IPS DF 19.7 (cell line): ENCODE measurements around the gene NTNG1.

ENCODE experiments used
- DNase-seq: peaks from one replicate; pipeline ENCODE4 v3.0.0-alpha.2; 2013; ENCODE audit warnings: low read depth, low spot score

Gene NTNG1

GRCh38 chr1:107404756-107405155, 263.9 kb downstream of the NTNG1 start:
- no peak for DNase-seq

DNA sequence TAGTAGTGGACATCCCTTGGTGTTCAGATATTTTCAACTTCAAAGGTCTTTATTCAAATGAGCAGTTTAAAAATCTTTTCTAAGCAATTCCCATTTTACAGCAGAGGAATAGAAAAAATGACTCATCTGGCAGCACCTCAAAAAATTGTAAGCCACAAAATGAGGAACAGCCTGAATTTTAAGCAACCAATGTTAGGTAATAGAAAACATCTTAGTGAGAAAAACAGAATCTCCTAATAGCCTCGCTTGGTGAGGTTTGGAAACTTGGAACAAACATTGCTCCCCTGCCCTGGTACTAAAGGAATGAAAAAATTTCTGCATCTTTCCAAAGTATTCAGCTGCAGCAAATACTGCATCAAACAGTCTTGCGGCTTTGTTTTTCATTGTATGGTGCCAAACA, 264.4 kb downstream of the NTNG1 start:
- DNase-seq, result no peak

- DNase-seq, result no peak
Observed at GRCh38 chr1:107407011-107407410, 266.2 kb downstream of the NTNG1 start.

DNA sequence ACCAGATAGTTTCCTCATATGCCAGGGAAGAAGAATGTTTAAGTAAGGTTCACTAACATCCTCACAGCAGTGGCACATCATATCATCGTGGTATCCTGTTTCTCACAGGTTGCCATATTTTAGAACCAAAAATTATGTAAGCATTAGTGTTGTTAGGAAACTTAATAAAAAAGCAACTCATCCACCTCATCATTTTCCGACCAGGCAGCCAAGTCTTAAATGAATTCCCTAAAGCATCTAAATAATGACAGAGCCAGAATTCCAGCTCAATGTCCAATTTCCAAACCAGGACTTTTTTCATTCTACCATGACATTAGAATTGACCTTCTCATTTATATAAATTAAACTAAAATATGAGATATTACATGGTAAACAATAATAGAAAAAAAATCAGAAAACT, 272.7 kb downstream of the NTNG1 start:
- no peak for DNase-seq

DNA sequence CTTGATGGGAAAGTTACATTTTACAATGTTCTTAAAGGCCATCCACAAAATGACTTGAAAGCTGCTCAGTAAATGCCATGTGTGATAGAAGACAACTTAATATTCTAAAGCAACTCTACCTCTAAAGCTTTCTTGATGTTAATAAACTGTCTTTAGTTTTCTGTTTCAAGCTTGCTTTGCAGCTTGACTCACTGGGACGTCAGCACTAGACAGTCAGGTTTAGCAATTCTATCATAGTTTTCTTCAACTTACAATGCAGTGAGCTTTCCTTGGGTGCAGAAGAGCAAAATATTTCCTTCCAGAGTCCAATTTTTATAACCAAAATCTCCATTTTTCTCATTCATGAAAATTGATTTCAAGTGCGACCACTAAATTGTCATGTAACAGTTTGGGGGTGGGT, 273.1 kb downstream of the NTNG1 start:
- DNase-seq, result no peak

DNA sequence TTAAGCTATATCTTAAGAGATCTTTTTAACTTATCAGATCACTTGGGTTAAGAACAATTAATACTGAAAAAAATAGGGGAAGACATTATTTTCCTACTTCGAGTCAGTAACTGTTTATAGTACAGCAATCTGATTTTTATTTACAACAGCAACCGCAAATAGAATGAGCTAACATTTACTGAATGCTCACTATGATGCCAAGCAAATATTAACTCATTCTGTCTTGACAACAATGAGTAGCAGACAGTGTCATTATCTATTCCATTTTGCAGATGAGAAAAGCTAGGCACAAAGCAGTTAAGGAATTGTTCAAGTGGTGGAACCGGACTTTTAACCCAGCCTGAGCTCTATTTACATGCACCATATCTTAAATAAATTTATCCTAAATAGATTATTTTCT, 273.7 kb downstream of the NTNG1 start:
- DNase-seq, result no peak

- no peak for DNase-seq
Observed at GRCh38 chr1:107415241-107415640, 274.4 kb downstream of the NTNG1 start.

- DNase-seq, result no peak
Observed at GRCh38 chr1:107419003-107419402, 278.2 kb downstream of the NTNG1 start.

DNA sequence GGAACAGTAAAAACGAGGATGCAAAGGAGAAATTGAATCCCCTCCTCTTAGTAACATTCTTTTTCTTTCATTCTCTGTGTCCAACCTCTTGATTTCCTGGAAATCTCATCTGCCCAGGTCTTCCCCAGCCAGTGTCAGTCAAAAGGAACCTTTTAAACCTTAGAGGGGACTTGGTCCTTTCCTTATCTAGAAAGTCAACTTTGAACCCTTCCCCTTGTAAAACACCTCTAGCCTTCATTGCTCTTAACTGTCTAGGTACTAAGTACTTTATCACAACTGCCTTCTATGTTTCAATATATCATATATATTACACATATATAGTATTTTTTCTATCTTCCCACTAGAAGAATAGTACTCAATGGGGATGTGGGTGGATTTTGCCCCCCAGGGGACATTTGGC, 282.1 kb downstream of the NTNG1 start:
- no peak for DNase-seq

DNA sequence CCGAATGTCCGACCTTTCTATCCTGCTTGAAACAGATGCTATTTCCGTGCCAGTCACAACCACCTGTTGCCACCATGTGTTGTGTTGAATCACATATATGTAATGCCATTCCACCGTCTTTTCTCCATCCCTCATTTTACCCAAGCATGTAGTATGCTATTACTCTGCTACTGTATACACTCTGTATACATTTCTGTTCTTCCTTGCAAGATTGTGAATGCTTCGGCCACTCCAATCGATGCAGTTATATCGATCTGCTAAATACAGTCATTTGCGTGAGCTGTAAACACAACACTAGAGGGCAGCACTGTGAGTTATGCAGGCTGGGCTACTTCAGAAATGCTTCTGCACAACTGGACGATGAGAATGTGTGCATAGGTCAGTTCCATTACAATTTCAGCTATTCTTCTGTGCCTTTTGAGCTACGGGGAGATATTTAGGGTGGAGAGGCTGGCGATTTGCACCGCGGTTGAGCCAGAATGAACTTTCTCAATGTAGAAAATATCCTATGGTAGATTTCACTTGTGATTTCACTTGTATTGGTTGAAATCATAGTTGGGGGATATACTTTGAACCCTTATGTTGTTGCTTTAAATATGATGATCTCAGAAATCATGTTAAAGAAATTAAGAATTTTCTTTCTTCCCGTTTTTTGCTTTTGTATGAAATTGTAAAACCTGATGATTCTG, 289.8 kb downstream of the NTNG1 start:
- no peak for DNase-seq

DNA sequence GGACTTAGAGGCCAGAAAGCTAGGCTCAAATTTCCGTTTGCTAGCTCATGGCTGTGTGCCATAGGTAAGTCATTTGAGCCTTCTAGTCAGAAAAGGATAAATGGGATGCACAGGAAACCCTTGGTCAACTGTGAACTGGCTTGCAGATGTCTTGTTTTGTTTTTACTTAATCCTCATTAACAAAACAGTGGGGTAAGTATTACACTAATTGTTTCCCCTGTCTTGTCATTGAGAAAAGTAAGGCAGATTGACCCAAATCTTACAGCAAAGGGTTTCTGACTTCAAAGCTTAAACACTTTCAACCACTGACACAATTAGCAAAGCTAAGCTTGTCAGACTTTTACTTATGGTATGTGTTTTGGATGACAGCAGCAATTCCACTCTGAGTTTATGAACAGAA, 291.3 kb downstream of the NTNG1 start:
- peak; percentile 30 for DNase-seq

DNA sequence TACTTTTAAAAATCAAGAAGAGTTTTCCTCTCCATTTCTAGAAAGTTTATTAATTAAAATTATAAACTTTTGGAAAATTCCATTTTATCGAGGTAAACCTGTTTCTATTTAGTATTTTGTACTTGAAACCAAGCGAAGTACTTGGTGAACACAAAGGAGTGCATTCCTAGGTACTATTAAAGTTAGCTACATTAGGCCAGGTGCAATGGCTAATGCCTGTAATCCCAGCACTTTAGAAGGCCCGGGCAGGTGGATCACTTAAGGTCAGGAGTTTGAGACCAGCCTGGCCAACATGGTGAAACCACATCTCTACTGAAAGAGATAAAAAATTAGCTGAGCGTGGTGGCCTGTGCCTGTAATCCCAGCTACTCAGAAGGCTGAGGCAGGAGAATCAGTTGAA, 292.2 kb downstream of the NTNG1 start:
- no peak for DNase-seq

GRCh38 chr1:107433635-107434360, 293.0 kb downstream of the NTNG1 start:
- DNase-seq, result no peak

DNA sequence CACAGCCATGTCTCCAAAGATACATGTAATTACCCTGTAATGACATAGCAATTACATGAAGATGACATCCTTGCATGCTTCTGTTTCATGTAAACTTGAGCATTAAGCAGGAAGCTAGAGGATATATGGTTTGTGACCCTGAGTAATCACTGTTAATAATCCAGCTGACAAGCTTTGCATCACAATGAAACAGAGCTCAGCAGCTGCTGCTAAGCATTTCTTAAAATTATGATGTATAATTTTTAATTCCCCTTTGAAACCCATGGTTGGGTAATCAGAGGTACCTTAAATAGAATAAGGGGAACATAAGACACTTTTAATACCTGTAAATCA, 293.5 kb downstream of the NTNG1 start:
- DNase-seq, result no peak

DNA sequence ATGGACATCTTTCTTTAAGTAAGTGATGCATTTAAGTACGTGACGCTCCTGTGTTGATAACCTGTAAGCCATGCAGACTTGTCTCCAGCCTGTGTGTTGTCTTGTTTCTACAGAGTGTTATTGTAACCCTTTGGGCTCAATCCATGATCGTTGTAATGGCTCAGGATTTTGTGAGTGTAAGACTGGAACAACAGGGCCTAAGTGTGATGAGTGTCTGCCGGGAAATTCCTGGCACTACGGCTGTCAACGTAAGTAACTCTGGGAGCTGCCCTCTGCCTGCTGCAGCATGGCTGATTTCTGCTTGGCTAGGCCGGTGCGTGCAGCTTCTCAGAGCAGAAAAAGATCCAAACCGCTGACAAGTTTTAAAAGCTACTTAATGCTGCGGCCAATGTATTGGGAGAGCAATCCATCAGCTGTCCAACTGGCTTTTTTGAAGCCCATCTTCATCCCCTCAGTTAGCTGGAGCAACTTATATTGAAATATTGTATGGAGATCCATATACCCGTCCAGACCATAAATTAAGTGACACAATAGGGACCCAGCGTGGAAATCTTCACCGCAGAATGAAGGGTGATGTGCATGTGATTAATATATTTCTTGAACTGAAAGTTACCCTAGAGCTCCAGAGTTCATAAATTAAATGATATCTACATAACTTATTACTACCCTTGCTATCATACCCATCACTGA, 295.9 kb downstream of the NTNG1 start:
- no peak for DNase-seq

DNA sequence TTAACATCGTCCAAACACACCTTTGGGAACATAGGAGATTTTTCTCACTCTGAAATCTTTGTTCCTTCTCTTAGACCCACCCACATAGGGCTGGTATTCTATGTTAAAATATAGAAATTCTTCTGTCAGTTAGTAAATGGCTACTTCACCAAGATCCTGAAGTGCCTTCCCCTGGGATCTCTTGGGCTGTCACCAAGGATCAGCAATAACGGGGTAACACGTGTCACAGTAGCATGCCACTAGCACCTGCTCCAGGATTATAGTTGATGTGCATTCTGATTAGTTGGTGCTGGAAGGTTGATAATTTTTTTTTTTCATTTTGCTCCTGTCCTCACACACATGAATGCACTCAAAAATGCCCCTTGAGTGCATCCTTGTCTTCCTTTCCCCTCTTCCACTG, 298.7 kb downstream of the NTNG1 start:
- no peak for DNase-seq

- no peak for DNase-seq
Observed at GRCh38 chr1:107442551-107442950, 301.7 kb downstream of the NTNG1 start.

DNA sequence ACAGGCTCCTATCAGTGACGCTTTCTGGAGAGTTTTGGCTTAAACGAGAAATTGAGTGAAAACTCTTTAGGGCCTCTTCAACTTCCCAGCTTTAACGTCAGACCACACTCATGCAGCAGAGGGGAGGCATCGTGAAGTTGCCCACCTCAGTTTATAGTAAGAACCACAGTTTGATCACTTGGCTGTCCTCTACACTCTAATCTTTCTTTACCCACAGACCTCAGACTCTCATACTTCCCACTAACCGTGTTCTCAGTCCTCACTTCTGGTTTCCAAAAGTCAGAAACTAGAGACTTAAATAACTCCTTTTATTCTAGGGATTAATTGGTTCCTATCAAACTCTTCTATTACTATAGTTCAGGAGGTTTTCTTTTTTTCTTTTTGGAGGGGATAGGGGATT, 302.2 kb downstream of the NTNG1 start:
- no peak for DNase-seq

- DNase-seq, result no peak
Observed at GRCh38 chr1:107443860-107444259, 303.0 kb downstream of the NTNG1 start.

DNA sequence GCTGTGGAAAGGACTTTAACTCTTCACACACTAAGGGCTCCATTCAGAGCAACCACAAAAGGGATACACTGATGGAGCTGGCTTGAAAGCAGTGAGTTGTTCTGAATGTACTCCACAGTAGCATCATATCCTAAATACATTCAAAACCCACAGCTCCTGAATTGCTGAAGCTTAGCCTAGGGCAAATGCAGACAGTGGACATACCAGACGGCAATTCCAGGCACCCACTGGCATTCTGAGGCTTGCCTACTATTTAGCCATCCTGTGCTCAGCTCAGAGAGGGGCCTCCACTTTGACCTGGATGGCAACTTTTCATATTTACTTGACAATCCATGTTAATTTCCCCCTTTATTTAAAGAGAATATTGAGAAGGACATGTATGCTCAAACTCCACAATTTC, 303.5 kb downstream of the NTNG1 start:
- DNase-seq, result no peak

DNA sequence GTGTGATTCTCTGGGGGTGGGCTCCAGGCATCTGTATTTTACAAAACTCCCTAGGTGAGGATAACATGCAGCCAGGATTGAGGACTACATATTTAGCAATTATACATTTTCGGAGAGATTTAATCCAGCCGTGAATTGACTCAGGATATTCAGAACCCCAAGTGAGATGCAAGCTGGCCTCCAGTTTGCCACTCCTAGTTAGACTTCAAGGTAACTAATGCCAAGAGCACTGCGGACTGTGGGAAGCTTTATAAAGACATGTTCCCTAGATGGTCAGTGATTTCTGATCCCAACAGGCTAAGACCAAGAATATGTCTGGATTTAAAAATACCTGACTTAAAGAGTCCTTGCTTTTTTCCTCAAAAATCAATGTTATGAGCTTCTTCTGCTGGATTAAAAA, 308.5 kb downstream of the NTNG1 start:
- no peak for DNase-seq

- DNase-seq, result no peak
Observed at GRCh38 chr1:107450899-107451664, 310.2 kb downstream of the NTNG1 start.
